ENCODE measurements around the gene KRT85.

KRT85 gene

GRCh38 chr12:52394836-52395405, 27.6 kb upstream of the KRT85 start:
- no peak for DNase-seq

- no peak for DNase-seq
Observed at GRCh38 chr12:52392465-52393007, 25.3 kb upstream of the KRT85 start.

GRCh38 chr12:52391618-52392002, 24.3 kb upstream of the KRT85 start:
- no peak for DNase-seq

- DNase-seq = peak; percentile 51
Observed at GRCh38 chr12:52390739-52391617, 23.7 kb upstream of the KRT85 start.

- DNase-seq = no peak
Observed at GRCh38 chr12:52389313-52390207, 22.3 kb upstream of the KRT85 start.

DNA sequence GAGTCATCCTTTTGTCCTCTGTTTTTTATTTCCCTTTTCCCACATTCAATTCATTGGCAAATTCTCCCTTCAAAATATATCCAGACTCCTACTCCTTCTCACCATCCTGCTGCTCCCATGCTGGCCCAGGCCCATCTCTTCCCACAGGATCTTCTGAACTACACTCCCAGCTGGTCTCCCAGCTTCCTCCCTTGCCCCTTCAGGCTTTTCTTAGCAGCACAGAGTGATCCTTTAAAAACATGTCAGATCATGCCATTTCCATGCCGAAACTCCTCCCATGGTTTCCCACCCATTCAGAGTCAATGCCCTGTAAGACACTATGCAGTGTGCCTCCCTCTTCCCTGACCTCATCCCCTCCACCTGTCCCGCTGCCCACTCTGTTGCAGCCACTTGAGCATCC, 20.6 kb upstream of the KRT85 start:
- no peak for DNase-seq

GRCh38 chr12:52385226-52385702, 18.0 kb upstream of the KRT85 start, which contains the start of gene KRT84:
KRT84 (minus strand) TSS chr12:52385652; CDS start chr12:52385585, 67 bp downstream.
- no peak for DNase-seq

DNA sequence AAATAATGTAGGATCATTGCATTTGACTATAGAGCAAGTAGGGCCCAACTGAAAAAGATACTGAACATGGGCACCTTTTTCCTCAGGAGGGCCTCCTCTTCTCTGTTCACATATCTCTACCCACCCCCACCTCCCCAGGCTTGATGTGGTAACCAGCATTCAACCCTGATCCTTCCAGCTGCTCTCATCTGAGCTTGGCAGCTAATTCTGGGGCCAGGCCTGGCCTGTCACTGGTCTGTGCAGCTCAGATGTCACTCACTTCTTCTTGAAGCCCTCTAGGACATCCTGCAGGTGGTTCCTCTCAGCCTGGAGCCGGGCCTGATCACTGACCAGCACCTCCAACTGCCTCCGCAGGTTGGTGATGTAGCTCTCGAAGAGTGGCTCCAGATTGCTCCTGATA, 16.1 kb upstream of the KRT85 start:
- DNase-seq = no peak

DNA sequence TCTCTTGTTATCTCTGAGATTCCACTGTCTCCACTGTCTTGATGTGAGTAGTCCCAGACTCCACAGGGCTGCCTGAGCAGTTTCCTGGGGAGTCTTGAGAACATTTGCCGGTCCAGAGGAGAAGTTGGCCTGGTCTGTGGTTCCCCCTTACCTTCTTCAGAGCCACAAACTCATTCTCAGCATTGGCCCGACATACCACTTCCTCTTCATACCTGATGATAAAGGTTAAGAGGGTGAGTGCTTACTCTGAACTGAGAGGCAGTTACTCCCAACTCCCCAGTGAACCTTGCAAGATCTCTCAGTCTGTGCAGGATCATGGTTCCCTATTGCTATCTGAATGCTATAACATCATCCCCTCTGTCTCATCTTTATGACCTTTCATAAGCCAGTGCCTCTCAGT, 15.6 kb upstream of the KRT85 start:
- no peak for DNase-seq

DNA sequence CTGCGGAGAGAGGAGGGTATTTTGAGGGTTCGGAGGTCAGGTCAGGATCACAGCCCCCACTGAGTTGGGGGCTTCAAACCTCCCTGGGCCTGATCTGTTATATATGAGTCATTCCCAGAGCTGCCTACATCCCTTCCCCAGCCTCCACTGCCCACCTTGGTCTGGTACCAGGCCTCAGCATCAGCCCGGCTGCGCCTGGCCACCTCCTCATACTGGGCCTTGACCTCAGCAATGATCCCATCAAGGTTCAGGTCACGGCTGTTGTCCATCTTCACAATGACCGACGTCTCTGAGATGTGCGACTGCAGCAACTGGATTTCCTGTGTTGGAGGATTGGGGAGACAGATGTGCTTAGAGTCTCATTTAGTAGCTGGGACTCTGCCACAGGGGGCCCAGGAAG, 13.9 kb upstream of the KRT85 start:
- DNase-seq = no peak

DNA sequence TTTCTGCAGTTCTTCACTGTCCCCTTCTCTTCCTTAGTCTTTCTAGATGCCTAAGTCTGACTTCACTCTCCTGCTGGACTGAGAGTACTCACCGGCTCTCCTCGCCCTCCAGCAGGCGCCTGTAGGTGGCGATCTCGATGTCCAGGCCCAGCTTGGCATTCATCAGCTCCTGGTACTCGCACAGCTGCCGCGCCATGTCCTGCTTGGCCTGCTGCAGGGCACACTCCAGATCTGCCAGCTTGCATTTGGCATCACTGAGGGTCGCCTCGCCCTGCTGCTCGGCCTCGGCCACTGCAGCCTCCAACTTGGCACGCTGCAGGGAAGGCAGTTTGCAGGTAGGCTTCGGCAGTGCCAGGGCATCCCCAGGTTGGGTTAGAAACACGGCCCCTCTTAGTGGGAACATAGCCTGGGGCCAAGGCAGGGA, 13.0 kb upstream of the KRT85 start:
- DNase-seq = peak; percentile 40

GRCh38 chr12:52379536-52379935, 12.3 kb upstream of the KRT85 start:
- no peak for DNase-seq

GRCh38 chr12:52378091-52378490, 10.8 kb upstream of the KRT85 start:
- DNase-seq = no peak

DNA sequence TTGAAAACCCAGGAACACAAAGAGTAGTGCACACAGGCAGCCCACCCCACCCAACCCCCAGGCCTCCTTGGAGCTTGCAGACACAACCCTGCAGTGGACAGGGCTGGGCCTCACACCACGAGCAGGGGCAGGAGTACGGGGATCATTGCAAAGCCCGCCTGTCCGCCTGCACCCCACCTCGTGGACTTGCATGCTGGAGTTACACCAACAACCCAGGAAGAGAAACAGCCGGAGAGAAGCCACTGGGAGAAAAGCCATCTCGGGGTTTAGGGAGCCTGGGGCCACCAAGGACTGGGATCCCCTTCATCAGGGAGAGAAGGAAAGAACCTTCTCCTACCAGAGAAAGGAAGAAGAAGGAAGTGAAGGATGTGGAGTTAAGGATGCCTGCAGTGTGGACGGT, 10.0 kb upstream of the KRT85 start:
- no peak for DNase-seq

- DNase-seq = peak; percentile 82
Observed at GRCh38 chr12:52372216-52373154, 5.2 kb upstream of the KRT85 start.

GRCh38 chr12:52371716-52372115, 4.4 kb upstream of the KRT85 start:
- DNase-seq = no peak

DNA sequence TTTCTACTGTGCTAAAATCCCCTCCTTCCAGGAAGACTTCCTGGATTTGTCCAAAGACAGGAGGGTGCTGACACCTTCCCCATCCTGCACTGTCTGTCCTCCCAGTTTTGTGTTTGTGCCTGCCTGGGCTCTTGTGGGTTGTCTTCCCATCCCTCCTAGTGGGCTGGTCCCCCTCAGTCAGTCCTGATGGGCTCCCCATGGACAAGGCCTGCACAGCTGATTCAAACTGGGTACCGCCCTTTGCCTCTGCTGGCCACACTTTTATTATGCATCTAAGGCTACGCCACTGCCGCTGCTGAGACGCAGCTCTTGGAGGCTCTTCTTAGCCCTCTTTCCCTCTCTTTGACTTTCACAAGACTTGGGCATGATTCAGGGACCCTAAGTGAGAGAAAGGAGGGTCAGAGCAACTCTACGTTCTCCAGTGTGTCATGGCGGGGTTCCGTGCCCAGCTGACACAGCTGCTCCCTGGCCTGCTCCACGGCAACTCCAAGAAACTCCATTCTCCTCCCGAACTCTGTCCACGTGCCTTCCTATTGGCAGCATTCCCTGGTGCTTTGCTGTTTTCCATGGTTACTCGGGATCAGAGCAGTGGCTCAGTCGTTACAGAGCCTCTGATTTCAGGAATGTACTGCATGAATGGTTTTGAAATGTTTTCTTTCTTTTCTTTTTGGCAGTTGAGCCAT, 3.8 kb upstream of the KRT85 start:
- DNase-seq = no peak

- no peak for DNase-seq
Observed at GRCh38 chr12:52369809-52370208, 2.5 kb upstream of the KRT85 start.

- DNase-seq = no peak
Observed at GRCh38 chr12:52369211-52369610, 1.9 kb upstream of the KRT85 start.

DNA sequence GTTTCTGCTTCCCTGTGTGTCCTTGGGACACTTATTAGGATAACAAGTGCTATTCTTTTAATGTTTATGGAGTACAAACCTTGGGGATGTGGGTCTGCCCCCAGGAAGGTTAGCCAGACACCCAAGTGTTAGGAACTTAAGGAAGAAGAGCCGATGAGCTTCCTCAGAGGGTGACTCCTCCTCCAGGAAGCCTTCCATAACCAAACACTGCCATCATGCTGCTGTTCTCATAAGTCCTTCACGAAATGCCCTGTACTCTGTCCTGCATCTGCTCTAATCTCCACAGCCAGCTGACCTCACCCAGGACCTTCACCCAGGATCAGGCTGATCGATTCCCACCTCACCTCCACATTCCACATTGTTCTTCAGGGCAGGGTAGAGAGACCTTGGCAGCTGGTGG, 1.2 kb upstream of the KRT85 start:
- DNase-seq = no peak

DNA sequence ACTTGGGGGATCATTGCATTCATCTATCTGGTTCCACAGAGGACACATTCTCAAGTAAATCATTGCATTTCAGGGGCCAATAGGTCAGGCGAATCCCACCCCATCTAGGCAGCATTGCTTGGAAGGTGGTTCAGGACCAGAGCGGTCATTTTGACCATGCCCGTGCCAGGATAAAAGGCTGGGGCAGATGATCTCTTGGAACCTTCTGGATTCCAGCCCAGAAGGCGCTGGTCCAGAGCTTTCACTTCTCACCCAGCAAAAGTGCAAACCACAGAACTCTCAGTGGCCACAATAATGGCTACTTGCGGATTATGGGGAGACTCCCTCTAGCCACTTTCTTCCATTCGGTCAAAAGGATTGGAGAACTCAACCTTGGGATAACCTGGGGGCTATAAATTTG, 595 bp upstream of the KRT85 start:
- no peak for DNase-seq
